ENCODE results near the gene CFAP52.

GRCh38 chr17:9632741-9633140, 56.3 kb downstream of the CFAP52 start:
- TF ChIP-seq CTCF (IDR thresholded peaks at IDR 0.05; ENCODE audit: low read depth, low read length) (no peak), EZH2phosphoT487 (IDR thresholded peaks at IDR 0.05; ENCODE audit: low read depth) (no peak)
